Measurements from ENCODE around the gene EPHA3. TPM values are rescaled to one million over a fixed set of nuclear protein-coding genes. Genes with fewer than 3 reads are reported as not detected.

The EPHA3 gene
- polyA plus RNA-seq, 4 donors: 4.9 to 6.0 (median 5.7) TPM

- DNase-seq (ENCODE audit: low read depth in 4 of 4, low spot score in 3 of 4): no peak
Measured at GRCh38 chr3:89144080-89144479, 36.7 kb downstream of the EPHA3 start.

DNA sequence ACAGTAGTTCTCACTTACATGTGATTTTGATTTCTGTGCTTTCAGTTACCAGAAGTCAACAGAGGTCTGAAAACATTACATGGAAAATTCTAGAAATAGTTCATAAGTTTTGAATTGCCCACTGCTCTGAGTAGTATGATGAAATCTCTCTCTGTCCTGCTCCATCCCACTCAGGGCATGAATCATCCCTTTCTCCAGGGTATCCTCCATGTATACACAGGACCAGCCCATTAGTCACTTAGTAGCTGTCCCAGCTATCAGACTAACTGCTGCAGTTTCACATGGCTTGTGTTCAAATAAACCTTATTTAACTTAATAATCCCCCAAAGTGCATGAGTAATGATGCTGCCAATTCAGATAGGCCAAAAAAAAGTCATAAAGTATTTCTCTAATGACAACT, 38.6 kb downstream of the EPHA3 start:
- DNase-seq (ENCODE audit: low read depth in 4 of 4, low spot score in 3 of 4): no peak

DNA sequence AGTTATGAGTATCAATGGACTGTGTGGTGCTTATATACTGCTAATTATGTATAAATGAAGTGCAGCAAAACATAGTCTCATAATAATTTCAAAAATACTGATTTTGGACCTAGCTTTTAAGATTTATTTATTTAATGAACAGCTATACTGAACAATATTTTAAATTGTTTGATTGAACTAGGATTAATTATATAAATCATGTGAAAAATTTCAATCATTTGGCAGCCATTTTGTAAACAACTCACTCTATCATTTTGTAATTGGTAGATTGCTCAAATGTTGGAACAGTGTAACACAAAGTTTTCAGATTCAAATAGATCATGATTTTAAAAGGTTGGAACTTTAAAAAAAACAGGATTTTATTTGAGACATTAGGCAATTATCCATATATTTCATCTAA, 47.0 kb downstream of the EPHA3 start:
- DNase-seq (ENCODE audit: low read depth in 4 of 4, low spot score in 3 of 4): no peak

- DNase-seq (ENCODE audit: low read depth in 4 of 4, low spot score in 3 of 4): no peak
Measured at GRCh38 chr3:89155811-89156210, 48.4 kb downstream of the EPHA3 start.

DNA sequence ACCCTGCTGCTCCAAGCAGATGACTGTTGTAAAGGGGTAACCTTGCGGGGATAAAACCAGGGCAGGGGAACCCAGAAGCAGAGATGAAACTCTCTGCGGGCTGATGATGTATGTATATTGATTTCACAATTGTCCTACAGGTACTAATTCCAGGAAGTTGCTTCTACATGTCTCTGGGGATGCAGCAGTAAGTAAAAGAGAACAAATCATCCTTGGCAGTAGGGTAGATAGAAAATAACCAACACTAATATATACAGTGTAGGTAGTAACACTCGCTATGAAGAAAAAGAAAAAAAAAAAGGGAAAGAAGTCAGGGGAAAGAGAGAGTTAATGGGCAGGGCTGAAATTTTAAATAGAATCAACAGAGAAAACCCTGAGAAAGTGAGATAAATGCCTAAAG, 50.2 kb downstream of the EPHA3 start:
- DNase-seq (ENCODE audit: low read depth in 4 of 4, low spot score in 3 of 4): no peak

GRCh38 chr3:89159605-89160004, 52.2 kb downstream of the EPHA3 start:
- no peak for DNase-seq (ENCODE audit: low read depth in 4 of 4, low spot score in 3 of 4)

- no peak for DNase-seq (ENCODE audit: low read depth in 4 of 4, low spot score in 3 of 4)
Measured at GRCh38 chr3:89164774-89165173, 57.4 kb downstream of the EPHA3 start.

DNA sequence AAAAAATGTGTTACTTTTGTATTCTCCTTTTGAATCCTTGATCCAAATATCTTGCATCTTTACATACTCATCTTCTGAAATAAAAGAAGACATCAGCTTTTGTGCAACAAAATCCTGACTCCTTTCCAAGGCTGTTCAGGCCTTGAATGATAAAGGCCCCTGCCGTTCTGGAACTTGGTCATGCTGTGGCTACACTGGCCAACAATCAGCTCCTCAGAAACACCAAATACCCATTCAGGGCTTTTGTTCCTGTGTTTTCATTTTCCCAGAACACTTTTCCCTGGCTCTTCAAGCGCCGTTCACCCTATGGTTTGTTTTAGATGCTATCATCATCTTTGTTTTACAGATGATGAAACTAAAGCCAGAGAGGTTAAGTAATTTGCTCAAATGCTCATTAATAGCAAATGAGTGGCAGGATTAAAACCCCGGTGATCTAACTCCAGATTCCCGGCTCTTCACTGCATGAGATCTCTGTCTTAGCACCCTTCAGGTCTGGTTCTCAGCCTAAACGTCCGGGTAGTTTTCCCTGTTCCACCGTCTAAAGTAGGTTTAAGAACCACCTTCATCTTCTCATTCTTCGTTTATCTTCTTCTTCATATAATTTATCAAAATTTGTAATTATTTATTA, 58.3 kb downstream of the EPHA3 start:
- no peak for DNase-seq (ENCODE audit: low read depth in 4 of 4, low spot score in 3 of 4)

GRCh38 chr3:89171687-89172545, 64.5 kb downstream of the EPHA3 start:
- DNase-seq (ENCODE audit: low read depth in 4 of 4, low spot score in 3 of 4): no peak

GRCh38 chr3:89173546-89173945, 66.1 kb downstream of the EPHA3 start:
- DNase-seq (ENCODE audit: low read depth in 4 of 4, low spot score in 3 of 4): no peak

DNA sequence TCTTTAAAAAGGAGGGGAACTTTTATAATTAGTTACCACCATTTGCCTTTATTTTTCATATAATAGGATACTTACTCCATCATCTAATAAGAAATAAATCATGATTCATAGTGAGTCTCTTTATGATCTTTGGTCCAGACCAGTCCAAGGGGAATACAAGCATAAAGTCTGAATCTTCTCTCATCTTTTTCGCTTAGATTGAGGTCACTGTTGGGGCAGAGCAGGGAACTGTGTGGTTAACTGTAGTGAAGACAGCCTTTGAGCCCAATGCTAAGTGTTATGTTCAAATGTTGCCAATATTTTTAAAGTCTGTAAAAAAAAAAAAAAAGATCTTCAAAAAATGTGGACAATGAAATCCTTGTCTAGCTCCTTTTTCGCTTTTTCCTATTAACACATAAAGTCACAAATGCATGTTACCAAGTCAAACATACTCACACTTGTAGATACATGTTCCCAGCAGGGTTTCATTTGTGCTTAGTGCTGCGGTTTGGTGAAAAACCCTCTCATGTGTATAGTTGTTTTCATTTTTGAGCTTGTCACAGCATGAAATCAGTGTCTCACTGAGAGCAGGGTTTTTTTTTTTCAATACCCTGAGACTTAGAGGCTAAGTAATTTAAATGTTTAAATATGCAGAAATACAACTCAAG, 72.1 kb downstream of the EPHA3 start:
- DNase-seq (ENCODE audit: low read depth in 4 of 4, low spot score in 3 of 4): no peak

DNA sequence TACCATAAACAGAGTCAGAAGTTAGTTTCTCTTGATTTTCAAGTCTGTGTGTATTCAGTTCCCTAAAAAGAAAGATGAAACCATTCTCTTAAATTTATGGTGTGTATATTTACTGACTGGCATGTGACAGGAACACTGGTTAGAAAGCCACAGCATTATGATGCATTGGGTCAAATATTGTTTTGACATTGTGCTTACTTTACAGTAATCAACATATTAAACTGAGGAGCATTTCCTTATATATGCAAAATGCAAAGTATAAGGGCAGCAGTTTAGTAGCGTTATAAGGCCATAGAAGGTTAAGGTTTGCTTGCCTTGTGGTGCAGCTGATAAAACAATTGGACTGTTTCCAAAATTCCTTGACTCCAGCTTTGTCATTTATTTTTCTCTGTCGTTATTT, 72.9 kb downstream of the EPHA3 start:
- DNase-seq (ENCODE audit: low read depth in 4 of 4, low spot score in 3 of 4): no peak

DNA sequence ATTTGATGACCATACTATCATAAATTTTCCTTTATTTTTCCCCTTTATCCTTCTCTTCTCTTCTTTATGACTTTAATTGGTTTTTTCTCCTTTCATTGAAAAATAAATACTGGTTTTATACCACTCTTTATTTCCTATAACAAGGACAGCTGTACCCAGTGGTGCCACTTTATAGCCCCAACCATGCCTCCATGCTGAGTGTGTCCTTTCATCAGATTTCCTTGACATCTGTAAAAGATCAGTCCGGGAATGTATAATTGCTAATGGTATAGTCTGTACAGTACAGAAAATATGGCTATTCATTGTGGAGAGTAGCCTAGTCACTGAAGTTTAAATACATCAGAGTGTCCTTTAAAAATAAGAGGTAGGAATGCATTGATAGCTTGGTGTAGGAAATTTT, 74.6 kb downstream of the EPHA3 start:
- DNase-seq (ENCODE audit: low read depth in 4 of 4, low spot score in 3 of 4): no peak

- DNase-seq (ENCODE audit: low read depth in 4 of 4, low spot score in 3 of 4): no peak
Measured at GRCh38 chr3:89184151-89184995, 77.0 kb downstream of the EPHA3 start.

- no peak for DNase-seq (ENCODE audit: low read depth in 4 of 4, low spot score in 3 of 4)
Measured at GRCh38 chr3:89186456-89186855, 79.0 kb downstream of the EPHA3 start.

DNA sequence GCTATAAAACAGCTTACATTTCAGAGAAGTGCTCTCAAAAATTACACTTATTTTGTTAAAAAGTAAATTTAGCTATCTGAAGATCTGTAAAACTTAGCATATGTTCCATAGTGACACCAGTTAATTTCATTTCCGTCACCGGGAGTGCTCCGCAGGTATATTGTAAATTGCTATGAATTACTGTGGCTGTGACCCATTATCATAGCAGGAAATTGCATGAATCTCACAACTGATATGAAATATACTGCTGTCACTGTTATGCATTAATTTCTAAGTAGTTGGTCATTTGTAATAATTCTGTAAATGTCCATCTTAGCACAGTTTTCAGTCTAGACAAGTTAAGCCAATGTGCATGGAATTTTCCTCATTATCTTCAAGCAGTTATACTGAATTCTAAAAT, 91.2 kb downstream of the EPHA3 start:
- no peak for DNase-seq (ENCODE audit: low read depth in 4 of 4, low spot score in 3 of 4)

DNA sequence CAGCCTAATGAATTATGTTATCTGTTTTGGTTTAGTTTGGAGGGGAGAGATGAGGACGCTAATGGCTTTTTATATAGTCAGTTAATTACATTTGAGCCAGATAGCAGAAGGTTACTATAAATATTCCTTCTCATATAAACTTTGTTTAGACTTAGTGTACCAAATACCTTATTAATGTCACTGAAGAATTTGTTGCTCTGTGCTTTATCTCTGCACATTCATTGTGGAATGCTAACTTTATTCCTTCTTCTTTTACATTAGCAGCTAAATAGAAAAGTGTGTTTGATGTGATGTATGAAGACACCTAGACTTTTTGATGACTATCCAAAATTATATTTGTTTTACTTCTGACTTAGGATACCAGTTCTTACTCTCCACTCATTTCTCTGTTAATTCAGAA, 105.2 kb downstream of the EPHA3 start:
- no peak for DNase-seq (ENCODE audit: low read depth in 4 of 4, low spot score in 3 of 4)

GRCh38 chr3:89216016-89216739, 108.8 kb downstream of the EPHA3 start:
- DNase-seq (ENCODE audit: low read depth in 4 of 4, low spot score in 3 of 4): no peak

DNA sequence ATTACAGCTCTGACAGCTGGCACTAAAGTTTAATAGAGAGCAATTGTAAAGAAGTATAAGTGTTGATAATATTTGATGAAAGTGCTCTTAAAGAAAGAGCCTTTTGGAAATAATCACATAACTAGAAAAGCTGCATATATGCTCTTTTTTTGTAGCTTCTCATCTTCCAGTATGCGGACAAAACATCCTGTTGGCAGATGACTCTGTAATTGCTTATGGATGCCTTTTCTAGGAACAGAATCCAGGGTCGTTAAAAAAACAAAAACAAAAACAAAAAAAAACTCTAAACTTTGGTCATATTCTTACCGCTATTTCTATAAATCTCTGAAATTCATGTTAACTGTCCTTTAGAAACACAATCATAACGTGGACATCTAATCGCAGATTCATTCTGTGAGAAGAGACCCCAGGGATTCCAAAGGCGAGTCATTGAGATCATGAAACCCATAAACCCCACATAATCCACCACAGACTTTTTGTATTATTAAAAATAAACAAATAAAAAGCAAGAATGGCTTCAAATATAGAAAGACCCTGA, 109.8 kb downstream of the EPHA3 start:
- no peak for DNase-seq (ENCODE audit: low read depth in 4 of 4, low spot score in 3 of 4)

- no peak for DNase-seq (ENCODE audit: low read depth in 4 of 4, low spot score in 3 of 4)
Measured at GRCh38 chr3:89221924-89222323, 114.5 kb downstream of the EPHA3 start.
